Measurements from ENCODE around the gene SAMD11.

SAMD11 gene

DNA sequence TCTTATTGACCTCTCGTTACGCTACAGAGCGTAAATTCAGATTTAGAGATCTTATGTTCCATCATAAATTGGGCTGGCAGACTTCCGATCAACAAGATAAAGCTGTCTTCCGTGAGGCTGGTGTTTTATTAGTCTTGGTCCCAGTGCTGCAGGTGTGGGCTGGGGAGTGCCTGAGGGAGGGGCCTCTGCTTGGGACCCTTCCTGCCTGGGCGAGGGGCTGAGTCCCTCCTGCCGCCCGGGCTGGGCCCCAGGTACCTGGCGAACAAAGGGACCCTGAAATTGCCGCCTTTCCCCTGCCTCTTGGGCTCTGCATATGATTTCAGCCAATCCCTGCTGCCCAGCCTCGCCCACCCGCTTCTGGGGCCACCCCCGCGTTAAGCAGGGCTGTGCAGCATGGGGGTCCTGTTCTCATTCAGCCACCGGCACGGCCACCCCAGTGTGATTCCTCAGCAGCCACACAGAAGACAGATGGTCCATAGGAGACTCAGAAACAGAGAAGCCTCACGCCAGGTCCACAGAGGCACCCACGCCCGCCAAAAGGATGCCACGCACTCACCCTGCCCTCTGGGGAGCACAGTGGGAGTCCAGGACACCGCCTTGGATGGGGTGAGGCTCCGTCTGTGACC is 6.1 kb upstream of the SAMD11 start:
- TF ChIP-seq CEBPB (IDR thresholded peaks at IDR 0.05) (no peak), YY1 (IDR thresholded peaks at IDR 0.05; ENCODE audit: low read depth) (no peak), TEAD4 (IDR thresholded peaks at IDR 0.05) (no peak), EP300 (IDR thresholded peaks at IDR 0.05; ENCODE audit: borderline replicate concordance) (no peak), RAD21 (IDR thresholded peaks at IDR 0.05; ENCODE audit: low read depth) (no peak), ZBTB7A (IDR thresholded peaks at IDR 0.05; ENCODE audit: low read depth) (no peak), CREB1 (IDR thresholded peaks at IDR 0.05; ENCODE audit: low read depth) (no peak), EGR1 (IDR thresholded peaks at IDR 0.05) (no peak), TAF1 (IDR thresholded peaks at IDR 0.05; ENCODE audit: low read depth) (no peak), FOXM1 (IDR thresholded peaks at IDR 0.05; ENCODE audit: borderline replicate concordance, low read depth) (no peak), NFIC (IDR thresholded peaks at IDR 0.05) (no peak), TCF12 (IDR thresholded peaks at IDR 0.05; ENCODE audit: low read depth) (no peak)
- TF ChIP-seq, protein P1, sequence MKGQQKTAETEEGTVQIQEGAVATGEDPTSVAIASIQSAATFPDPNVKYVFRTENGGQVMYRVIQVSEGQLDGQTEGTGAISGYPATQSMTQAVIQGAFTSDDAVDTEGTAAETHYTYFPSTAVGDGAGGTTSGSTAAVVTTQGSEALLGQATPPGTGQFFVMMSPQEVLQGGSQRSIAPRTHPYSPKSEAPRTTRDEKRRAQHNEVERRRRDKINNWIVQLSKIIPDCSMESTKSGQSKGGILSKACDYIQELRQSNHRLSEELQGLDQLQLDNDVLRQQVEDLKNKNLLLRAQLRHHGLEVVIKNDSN (IDR thresholded peaks at IDR 0.05), result no peak
- TF ChIP-seq, protein P2, sequence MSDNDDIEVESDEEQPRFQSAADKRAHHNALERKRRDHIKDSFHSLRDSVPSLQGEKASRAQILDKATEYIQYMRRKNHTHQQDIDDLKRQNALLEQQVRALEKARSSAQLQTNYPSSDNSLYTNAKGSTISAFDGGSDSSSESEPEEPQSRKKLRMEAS (IDR thresholded peaks at IDR 0.05), result no peak
- TF ChIP-seq, protein P3, sequence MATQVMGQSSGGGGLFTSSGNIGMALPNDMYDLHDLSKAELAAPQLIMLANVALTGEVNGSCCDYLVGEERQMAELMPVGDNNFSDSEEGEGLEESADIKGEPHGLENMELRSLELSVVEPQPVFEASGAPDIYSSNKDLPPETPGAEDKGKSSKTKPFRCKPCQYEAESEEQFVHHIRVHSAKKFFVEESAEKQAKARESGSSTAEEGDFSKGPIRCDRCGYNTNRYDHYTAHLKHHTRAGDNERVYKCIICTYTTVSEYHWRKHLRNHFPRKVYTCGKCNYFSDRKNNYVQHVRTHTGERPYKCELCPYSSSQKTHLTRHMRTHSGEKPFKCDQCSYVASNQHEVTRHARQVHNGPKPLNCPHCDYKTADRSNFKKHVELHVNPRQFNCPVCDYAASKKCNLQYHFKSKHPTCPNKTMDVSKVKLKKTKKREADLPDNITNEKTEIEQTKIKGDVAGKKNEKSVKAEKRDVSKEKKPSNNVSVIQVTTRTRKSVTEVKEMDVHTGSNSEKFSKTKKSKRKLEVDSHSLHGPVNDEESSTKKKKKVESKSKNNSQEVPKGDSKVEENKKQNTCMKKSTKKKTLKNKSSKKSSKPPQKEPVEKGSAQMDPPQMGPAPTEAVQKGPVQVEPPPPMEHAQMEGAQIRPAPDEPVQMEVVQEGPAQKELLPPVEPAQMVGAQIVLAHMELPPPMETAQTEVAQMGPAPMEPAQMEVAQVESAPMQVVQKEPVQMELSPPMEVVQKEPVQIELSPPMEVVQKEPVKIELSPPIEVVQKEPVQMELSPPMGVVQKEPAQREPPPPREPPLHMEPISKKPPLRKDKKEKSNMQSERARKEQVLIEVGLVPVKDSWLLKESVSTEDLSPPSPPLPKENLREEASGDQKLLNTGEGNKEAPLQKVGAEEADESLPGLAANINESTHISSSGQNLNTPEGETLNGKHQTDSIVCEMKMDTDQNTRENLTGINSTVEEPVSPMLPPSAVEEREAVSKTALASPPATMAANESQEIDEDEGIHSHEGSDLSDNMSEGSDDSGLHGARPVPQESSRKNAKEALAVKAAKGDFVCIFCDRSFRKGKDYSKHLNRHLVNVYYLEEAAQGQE (IDR thresholded peaks at IDR 0.05; ENCODE audit: low read depth), result no peak

DNA sequence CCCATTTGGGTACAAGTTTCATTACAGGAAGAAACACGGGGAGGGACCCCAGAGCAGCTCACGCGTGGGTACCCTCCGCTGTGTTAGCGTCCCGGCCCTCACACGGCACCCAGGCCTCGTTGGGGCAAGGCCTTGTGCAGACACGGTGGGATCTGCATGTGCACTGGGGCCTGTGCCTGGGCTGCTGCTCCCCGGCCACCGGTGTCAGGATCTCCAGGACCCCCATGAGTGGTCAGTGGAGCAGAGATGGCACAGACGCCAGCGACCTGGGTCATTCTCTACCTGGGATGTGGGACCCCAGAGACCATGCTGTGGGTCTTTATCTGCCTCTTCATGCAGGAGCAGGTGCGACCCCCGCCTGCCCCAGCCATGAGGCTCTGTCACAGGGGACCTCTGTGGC is 5.4 kb upstream of the SAMD11 start:
- TF ChIP-seq TEAD4 (IDR thresholded peaks at IDR 0.05), result no peak
- TF ChIP-seq RAD21 (IDR thresholded peaks at IDR 0.05; ENCODE audit: low read depth), result no peak
- TF ChIP-seq, protein P1 (IDR thresholded peaks at IDR 0.05), result no peak
- TF ChIP-seq NFIC (IDR thresholded peaks at IDR 0.05), result no peak
- no peak for TF ChIP-seq TCF12 (IDR thresholded peaks at IDR 0.05; ENCODE audit: low read depth)
- TF ChIP-seq, protein P3 (IDR thresholded peaks at IDR 0.05; ENCODE audit: low read depth), result no peak
- TF ChIP-seq FOXM1 (IDR thresholded peaks at IDR 0.05; ENCODE audit: borderline replicate concordance, low read depth), result no peak
- TF ChIP-seq, protein P2 (IDR thresholded peaks at IDR 0.05), result no peak
- no peak for TF ChIP-seq ZBTB7A (IDR thresholded peaks at IDR 0.05; ENCODE audit: low read depth)
- TF ChIP-seq EP300 (IDR thresholded peaks at IDR 0.05; ENCODE audit: borderline replicate concordance), result no peak
- TF ChIP-seq CEBPB (IDR thresholded peaks at IDR 0.05), result no peak
- no peak for TF ChIP-seq EGR1 (IDR thresholded peaks at IDR 0.05)
- no peak for TF ChIP-seq CREB1 (IDR thresholded peaks at IDR 0.05; ENCODE audit: low read depth)
- TF ChIP-seq YY1 (IDR thresholded peaks at IDR 0.05; ENCODE audit: low read depth), result no peak
- TF ChIP-seq TAF1 (IDR thresholded peaks at IDR 0.05; ENCODE audit: low read depth), result no peak

DNA sequence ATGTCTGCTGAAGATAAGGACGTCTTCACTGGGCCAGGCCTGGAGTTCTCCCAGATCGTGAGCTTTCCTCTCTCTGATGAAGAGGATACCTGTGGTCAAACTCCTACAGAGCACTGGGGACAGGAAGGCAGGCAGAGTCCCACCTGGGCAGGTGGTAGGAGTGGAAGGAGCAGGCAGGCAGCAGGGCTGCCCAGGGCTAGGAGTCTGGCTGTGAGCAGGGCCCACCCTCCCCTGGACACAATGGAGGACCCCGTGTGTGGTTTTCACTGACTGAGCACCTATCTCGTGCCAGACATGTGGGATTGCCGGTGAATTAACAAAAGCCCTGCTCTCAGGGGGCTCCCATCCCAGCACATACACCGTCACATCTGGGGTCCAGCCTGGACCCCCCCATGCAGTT is 4.9 kb upstream of the SAMD11 start:
- TF ChIP-seq EP300 (IDR thresholded peaks at IDR 0.05; ENCODE audit: borderline replicate concordance) (no peak), CEBPB (IDR thresholded peaks at IDR 0.05) (no peak), EGR1 (IDR thresholded peaks at IDR 0.05) (no peak), TAF1 (IDR thresholded peaks at IDR 0.05; ENCODE audit: low read depth) (no peak), NFIC (IDR thresholded peaks at IDR 0.05) (no peak), TEAD4 (IDR thresholded peaks at IDR 0.05) (no peak)
- TF ChIP-seq, protein P2 (IDR thresholded peaks at IDR 0.05), result no peak
- TF ChIP-seq, protein P1 (IDR thresholded peaks at IDR 0.05), result no peak

DNA sequence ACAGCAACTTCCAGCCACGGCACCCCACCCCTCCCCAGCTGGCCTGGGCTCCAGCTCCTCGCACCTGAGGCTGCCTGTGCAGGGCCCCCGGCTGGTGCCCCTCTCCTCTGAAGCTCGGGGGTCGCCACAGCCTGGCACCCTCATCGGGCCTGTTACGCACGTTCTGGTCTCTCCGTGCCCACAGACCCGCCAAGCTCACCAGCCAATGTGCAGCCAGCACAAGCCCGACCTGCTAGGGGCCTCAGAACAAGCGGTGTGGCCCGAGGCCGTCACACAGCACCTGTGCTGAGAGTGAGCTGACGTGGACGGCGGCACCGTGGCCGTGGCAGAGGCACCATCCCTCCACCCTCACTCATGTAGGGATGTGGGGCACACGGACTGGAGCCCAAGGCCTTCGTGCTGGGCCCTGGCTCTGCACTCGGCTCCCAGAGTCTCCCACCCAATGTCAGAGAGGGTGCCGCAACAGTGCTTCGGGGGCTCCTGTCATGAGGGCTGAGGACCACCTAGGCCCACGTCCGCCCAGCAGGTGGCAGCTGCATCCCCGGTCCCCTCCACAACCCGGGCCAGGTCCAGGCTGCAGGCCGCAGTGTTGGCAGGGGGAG is 4.4 kb upstream of the SAMD11 start:
- TF ChIP-seq EP300 (IDR thresholded peaks at IDR 0.05; ENCODE audit: borderline replicate concordance) (no peak), TEAD4 (IDR thresholded peaks at IDR 0.05) (no peak), YY1 (IDR thresholded peaks at IDR 0.05; ENCODE audit: low read depth) (no peak), CEBPB (IDR thresholded peaks at IDR 0.05) (no peak)
- TF ChIP-seq, protein P2 (IDR thresholded peaks at IDR 0.05), result no peak

DNA sequence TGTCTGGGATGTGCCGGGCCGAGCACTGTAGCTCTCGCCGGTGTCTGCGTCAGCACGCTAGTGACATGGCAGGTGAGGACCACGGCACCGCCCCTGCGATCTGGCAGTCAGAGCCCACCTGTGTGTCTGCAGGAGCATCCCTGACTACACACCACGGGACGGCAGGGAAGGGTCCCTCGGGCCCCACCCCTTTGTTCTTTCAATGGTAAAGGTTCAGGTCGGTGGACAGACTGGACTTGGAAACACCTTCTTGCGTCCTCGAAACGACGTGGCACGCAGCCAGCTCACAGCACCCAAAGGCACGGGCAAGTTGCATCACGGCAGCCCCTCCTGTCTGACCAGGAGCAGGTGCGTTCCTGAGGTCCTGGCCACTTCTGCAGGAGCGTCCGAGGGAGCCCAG is 3.7 kb upstream of the SAMD11 start:
- TF ChIP-seq YY1 (IDR thresholded peaks at IDR 0.05; ENCODE audit: low read depth) (no peak), NFIC (IDR thresholded peaks at IDR 0.05) (no peak), FOXM1 (IDR thresholded peaks at IDR 0.05; ENCODE audit: borderline replicate concordance, low read depth) (no peak), EP300 (IDR thresholded peaks at IDR 0.05; ENCODE audit: borderline replicate concordance) (no peak), TEAD4 (IDR thresholded peaks at IDR 0.05) (no peak), CREB1 (IDR thresholded peaks at IDR 0.05; ENCODE audit: low read depth) (no peak), RAD21 (IDR thresholded peaks at IDR 0.05; ENCODE audit: low read depth) (no peak), CEBPB (IDR thresholded peaks at IDR 0.05) (no peak), TAF1 (IDR thresholded peaks at IDR 0.05; ENCODE audit: low read depth) (no peak), TCF12 (IDR thresholded peaks at IDR 0.05; ENCODE audit: low read depth) (no peak), ZBTB7A (IDR thresholded peaks at IDR 0.05; ENCODE audit: low read depth) (no peak), EGR1 (IDR thresholded peaks at IDR 0.05) (no peak)
- TF ChIP-seq, protein P1 (IDR thresholded peaks at IDR 0.05), result no peak
- TF ChIP-seq, protein P2 (IDR thresholded peaks at IDR 0.05), result no peak
- TF ChIP-seq, protein P3 (IDR thresholded peaks at IDR 0.05; ENCODE audit: low read depth), result no peak
